Measurements from ENCODE around the gene GNPDA2.
A peak's percentile ranks its signal among the peaks of the same experiment; 100 is the strongest.

The GNPDA2 gene

GRCh38 chr4:44726038-44726871, at the start of gene GNPDA2:
GNPDA2 (minus strand) TSS chr4:44726556; CDS start chr4:44722207, 4,349 bp downstream.
- H3K4me3 ChIP-seq (replicated peaks in 1 of 2; ENCODE audit: low read depth in 2 of 2, low read length in 2 of 2) = peak within 1 kb of the TSS; percentile 90 to 92
- peak; percentile 90 to 94 for DNase-seq (ENCODE audit: low read depth in 2 of 2)
- peak; percentile 8 for TF ChIP-seq CTCF (IDR thresholded peaks at IDR 0.05; ENCODE audit: low read depth, low read length)

- no peak for TF ChIP-seq CTCF (IDR thresholded peaks at IDR 0.05; ENCODE audit: low read depth, low read length)
- DNase-seq (ENCODE audit: low read depth in 2 of 2) = no peak
- H3K4me3 ChIP-seq (replicated peaks in 1 of 2; ENCODE audit: low read depth in 2 of 2, low read length in 2 of 2) = no peak overlapping the region
These were observed 46.0 kb upstream of the GNPDA2 start for GRCh38 chr4:44772340-44772739.

DNA sequence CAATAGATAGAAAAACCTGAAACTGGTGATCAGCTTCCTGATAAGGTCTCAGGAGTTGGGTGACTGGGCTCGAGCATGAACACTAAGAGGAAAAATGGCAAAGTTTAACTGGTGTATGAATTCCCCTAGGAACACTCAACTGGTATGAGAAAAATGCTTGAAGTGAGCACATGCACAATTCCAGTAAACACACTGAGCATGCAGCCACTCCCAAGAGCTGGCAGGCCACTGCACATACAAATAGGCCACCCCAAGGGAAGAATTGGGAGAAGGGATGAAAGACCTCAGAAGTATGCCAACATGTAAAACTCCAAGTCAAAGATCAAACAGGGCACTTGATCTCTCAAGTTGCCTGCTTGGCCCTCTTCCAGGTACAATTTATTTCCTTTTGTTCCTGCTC, 45.4 kb upstream of the GNPDA2 start:
- H3K4me3 ChIP-seq (replicated peaks in 1 of 2; ENCODE audit: low read depth in 2 of 2, low read length in 2 of 2) = no peak overlapping the region
- no peak for TF ChIP-seq CTCF (IDR thresholded peaks at IDR 0.05; ENCODE audit: low read depth, low read length)
- DNase-seq (ENCODE audit: low read depth in 2 of 2) = no peak

DNA sequence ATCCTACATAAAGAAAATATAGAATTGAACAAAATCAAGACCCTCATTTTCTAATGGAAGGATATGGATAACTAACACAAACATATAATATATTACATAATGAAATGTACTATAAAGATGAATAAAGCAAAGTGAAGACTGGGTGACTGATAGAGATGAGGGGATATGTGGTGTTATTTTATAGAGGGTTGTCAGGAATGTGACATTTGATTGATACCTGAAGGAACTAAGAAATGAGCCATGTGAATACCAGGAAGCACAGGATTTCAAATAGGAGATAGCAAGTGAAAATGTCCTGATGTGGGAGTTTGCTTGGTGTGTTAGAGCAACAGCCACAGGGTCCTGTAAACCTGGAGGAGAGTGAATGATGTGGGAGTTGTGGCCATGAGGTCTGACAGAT, 40.1 kb upstream of the GNPDA2 start:
- no peak for TF ChIP-seq CTCF (IDR thresholded peaks at IDR 0.05; ENCODE audit: low read depth, low read length)
- H3K4me3 ChIP-seq (replicated peaks in 1 of 2; ENCODE audit: low read depth in 2 of 2, low read length in 2 of 2) = no peak overlapping the region
- DNase-seq (ENCODE audit: low read depth in 2 of 2) = no peak

- TF ChIP-seq CTCF (IDR thresholded peaks at IDR 0.05; ENCODE audit: low read depth, low read length) = no peak
- no peak overlapping the region for H3K4me3 ChIP-seq (replicated peaks in 1 of 2; ENCODE audit: low read depth in 2 of 2, low read length in 2 of 2)
- no peak for DNase-seq (ENCODE audit: low read depth in 2 of 2)
These were observed 38.8 kb upstream of the GNPDA2 start for GRCh38 chr4:44765116-44765515.

DNA sequence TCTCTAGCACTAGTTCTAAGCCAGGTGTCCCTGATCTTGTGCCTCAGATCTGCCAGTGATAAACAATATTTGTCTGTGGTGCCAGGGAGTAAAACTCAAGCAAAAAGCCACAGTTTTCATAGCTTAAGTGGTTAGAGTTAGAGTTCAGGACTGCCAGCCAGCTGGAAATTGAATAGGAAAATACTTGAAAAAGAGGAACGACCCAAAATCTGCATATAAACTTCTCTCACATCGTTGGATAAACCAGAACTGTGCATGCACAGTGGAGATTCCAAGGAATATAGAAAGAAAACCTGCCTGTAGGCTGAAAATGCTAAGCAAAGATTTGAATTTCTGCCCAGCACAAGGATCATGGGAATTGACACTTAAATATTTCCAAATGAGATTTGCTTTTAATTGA, 35.0 kb upstream of the GNPDA2 start:
- TF ChIP-seq CTCF (IDR thresholded peaks at IDR 0.05; ENCODE audit: low read depth, low read length) = no peak
- no peak for DNase-seq (ENCODE audit: low read depth in 2 of 2)
- no peak overlapping the region for H3K4me3 ChIP-seq (replicated peaks in 1 of 2; ENCODE audit: low read depth in 2 of 2, low read length in 2 of 2)
